22Rv1 (cell line): ENCODE measurements around the gene NUP210.

Experiments used
- CTCF ChIP-seq: fragments of 450-650 bp; IDR thresholded peaks from 2 replicates; pipeline ENCODE4 v1.5.1; 2017; ENCODE audit warnings: mild to moderate bottlenecking
- ZFX ChIP-seq: fragments of 450-650 bp; IDR thresholded peaks from 2 replicates; pipeline ENCODE4 v1.6.1; 2017; ENCODE audit warnings: antibody characterized with exemption, borderline replicate concordance

GRCh38 chr3:13362551-13362950 lies 57.6 kb downstream of the NUP210 start:
- TF ChIP-seq CTCF = no peak
- no peak for TF ChIP-seq ZFX
